Inferior parietal cortex (tissue), 1 donor: Measurements from ENCODE around the gene VKORC1.
"Not testable (repeated sequence)": the region's sequence is repeated elsewhere in the genome, so short reads cannot be mapped to it uniquely, and the experiment has no call there.

Source experiments
- DNase-seq: peaks from one replicate; pipeline ENCODE4 v3.0.0-alpha.2; 2016; ENCODE audit errors: extremely low spot score

VKORC1 gene

GRCh38 chr16:31107465-31107867, 12.9 kb upstream of the VKORC1 start:
- DNase-seq = no peak

DNA sequence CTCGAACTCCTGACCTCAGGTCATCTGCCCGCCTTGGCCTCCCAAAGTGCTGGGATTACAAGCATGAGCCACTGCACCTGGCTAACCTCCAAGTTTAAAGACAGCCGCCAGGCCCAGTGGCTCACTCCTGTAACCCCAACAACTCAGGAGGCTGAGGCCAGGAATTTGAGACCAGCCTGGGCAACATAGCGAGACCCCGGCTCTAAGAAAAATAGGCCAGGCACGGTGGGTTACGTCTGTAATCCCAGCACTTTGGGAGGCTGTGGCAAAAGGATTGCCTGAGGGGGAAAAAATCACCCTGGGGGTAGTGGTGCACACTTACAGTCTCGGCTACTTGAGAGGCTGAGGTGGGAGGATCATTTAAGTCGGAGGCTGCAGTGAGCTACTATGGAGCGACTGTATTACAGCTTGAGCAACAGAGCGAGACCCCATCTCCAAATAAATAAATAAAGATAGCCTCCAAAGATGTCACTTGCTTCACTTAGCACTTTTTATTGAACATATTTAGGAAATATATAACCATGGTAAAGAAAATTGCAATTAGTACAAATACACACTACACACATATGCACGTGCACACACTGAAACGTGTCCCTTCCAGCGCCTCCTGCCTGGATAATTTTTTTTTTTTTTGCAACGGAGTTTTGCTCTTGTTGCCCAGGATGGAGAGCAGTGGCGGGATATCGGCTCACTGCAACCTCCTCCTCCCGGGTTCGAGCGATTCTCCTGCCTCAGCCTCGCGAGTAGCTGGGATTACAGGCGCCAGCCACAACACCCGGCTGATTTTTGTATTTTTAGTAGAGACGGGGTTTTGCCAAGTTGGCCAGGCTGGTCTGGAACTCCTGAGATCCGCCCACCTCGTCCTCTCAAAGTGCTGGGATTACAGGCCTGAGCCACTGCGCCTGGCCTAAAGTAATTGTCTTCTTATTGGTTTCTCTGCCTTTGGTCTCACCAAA, 12.2 kb upstream of the VKORC1 start:
- no peak for DNase-seq

GRCh38 chr16:31105677-31106213, 11.1 kb upstream of the VKORC1 start:
- peak; percentile 71 for DNase-seq

DNA sequence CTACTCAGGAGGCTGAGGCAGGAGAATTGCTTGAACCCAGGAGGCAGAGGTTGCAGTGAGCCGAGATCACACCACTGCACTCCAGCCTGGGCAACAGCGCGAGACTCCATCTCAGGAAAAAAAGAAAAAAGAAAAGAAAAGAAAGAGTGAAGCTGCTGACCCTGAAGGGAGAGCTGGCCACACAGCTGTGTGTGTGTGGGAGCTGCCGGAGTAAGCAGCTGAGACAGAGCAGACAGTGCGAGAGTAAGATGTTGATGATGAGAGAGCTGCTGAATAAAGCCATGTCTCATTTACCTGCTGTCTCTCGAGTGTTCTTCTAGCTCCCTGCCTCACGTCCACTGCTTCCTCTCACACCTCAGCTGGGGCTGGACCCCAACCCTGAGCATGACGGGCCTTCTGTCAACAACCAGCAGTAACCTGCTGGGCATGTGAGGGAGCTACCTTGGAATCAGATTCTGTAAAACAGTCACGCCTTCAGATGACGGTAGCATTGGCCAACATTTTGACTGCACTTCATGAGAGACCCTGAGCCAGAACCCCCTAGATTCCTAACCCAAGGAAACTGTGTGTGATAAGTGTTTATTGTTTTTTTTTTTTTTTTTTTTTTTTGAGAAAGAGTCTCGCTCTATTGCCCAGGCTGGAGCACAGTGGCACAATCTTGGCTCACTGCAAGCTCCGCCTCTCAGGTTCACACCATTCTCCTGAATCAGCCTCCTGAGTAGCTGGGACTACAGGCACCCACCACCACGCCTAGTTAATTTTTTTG, 6.5 kb upstream of the VKORC1 start:
- DNase-seq = not testable (repeated sequence)

DNA sequence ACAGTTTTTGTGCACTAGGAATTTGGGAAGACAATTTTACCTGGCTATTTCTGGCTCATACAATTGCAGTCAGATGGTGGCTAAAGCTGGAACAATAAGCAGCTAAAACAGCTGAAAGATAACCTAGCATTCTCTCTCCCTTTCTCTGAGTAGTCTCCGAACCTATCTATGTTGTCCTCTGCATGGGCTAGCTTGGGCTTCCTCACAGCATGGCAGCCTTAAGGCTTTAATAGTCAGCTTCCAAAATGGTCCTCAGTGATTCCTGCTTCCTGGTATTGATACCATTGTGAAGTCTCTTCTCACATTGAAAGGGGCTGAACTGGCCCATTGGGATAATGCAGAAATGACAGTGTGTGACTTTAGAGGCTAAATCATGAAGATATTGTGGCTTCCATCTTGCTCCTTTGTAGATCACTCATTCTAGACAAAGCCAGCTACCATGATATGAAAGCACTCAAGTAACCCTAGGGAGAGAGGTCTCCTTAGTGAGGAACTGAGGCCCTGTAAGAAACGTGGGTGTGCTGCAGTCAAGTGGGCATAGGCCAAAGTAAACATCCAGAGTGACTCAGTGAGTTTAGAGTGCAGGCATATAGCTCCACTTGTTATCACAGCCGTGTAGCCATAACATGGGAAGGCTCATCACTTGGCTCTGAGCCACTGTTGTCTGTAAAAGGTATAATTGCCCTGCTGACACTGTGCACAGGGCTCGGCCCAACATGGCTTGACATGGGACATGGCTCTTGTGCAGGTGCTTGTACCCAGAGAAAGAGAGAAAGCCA, 5.5 kb upstream of the VKORC1 start:
- DNase-seq = no peak

- no peak for DNase-seq
Observed at GRCh38 chr16:31094088-31094423, 541 bp downstream of the VKORC1 start.

GRCh38 chr16:31093132-31093703, 1.4 kb downstream of the VKORC1 start:
- peak; percentile 32 for DNase-seq

DNA sequence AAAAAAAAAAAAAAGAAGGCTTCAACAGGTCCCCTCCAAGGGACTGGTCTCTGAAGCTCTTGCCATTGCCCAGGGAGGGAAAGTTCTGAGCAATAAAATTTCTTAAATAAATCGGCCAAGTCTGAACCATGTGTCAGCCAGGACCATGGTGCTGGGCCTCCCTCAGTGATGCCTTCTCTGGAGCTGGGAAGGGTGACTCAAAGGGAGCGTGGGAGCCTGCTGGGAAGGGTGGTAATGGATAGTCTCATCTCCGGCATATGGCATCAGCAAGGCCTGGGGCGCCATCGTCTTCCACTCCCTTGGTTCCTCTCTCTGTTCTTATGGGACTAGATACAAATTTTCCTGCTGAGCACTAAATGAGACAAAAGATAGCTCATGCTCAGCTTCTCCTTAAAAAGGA, 2.3 kb downstream of the VKORC1 start:
- DNase-seq = no peak

DNA sequence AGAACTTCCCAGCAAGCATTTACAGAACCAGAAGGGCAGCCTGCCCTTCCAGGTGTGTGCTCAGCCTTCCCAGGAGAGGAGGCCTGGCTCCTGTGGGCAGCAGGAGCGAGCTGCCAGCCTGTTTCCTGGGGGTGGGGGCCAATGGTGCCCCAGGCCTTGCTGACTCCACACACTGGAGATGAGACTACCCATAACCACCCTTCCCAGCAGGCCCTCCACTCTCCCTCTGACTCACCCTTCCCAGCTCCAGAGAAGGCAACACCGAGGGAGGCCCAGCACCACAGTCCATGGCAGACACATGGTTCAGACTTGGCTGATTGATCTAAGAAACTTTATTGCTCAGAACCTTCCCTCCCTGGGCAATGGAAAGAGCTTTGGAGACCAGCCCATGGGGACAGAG, 4.1 kb downstream of the VKORC1 start:
- DNase-seq = no peak

- DNase-seq = no peak
Observed at GRCh38 chr16:31089199-31089598, 5.4 kb downstream of the VKORC1 start.

- DNase-seq = no peak
Observed at GRCh38 chr16:31088459-31089183, 6.0 kb downstream of the VKORC1 start, which contains the start of gene PRSS53. Gene PRSS53, minus strand, starts transcription at chr16:31088943. Its CDS starts 134 bp downstream, at chr16:31088809.

DNA sequence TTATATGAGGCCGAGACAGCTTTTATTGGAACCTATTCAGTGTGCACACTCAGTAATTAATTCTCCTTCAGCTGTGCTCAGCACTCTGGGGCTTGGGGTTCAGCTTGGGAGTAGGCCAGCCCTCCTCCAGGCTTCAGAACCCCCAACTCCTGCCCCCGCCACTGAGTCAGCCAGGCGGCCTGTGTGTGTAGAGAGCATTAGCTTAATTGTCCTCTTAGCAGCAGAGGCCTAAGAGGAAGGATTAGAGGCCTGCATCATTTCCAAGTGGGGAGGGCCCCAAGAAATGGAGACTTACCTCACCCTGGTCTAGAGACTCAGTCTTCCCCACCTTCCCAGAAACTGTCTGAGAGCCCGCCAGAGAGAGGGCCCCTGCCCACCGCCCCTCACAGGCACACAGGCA, 6.6 kb downstream of the VKORC1 start:
- no peak for DNase-seq

DNA sequence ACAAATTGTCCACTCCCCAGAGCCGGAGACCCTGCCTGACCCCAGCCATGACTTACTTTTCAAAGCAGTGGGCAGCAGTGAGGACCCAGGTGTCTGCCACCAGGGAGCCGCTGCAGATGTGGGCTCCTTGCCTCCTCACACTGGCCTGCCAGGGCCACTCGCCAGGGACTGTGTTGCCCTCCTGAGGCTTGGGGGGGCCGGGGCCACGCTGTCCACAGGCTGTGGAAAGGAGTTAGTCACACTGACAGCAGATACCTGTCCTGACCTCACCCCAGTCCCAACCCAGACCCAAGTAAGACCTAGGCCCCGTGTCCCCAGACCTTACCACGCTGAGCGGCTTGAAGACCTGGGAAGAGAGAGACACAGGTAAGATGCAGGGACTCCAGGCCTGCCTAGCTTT, 7.1 kb downstream of the VKORC1 start:
- DNase-seq = no peak

- DNase-seq = no peak
Observed at GRCh38 chr16:31086629-31086906, 8.0 kb downstream of the VKORC1 start.

DNA sequence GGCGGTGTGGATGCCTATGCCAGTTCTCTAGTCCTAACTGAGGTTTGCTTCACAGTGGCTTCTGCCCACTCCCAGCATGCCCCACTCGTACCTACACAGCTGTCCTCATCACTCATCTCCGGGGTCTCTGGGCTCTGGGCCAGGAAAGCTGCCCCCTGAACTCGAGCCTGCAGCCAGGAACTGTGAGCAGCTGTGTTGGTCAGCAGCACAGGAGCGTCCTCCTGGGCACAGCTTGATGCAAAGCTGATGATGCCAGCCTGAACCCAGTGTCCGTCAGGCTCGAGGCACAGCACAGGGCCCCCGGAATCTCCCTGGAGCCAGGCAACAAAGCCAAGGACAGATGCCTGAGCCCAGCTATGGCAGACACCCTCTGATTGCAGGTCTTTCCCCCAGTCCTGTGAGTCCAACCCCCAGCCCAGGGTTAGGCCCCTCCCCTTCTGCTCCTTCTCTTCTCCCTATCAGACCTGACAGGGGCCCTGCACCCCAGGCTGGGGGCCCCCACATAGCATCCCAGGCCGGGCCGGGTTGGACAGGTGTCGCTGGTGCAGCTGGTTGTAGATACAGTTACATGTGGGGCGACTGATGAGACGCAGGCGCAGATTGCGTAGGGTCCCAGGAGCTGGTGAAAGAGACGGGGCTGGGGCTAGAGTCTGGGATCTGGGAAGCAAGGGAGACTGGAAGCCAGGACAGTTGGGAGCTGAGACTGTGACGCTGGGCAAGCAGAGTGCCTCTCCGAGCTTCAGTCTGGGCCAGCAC, 8.5 kb downstream of the VKORC1 start:
- no peak for DNase-seq

DNA sequence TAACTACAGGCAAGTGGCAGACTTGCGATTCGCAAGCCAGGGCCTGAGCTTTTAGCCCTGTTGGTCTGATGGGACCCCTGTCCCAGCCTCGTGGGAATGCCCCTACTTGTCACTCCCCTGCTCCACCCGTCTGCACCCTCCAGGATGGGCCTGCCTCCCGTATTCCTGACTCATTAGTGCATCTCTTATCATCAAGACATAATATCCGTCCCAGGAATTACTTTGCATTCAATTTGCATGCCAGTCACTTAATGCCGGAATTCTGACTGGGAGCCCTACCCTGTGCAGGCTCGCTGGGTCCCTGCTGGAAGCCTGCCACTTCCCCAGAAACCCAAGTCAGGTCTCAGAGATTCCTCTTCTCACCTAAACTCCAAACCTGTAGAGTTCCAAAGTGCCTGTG, 9.2 kb downstream of the VKORC1 start:
- DNase-seq = no peak

- no peak for DNase-seq
Observed at GRCh38 chr16:31084584-31085302, 9.9 kb downstream of the VKORC1 start.

GRCh38 chr16:31083981-31084380, 10.6 kb downstream of the VKORC1 start:
- DNase-seq = no peak

DNA sequence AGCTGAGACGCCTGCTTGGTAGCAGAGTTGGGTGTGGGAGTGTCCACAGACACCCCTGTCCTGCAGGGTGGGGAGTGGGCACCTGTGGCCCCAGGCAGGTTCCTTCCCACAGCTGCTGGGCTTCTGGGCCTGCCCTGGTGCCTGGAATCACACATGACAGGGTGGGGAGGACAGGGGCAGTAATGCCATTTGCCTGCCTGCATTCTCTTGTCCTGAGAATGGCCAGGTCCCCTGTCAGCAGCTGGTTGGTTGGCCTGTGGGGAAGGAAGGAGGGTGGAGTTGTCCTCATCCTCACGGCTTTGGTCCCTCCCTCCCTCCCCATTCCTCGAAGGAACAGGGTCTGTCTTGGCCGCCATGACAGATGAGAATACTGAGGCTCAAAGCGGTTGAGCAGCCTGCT, 11.0 kb downstream of the VKORC1 start:
- no peak for DNase-seq

- DNase-seq = no peak
Observed at GRCh38 chr16:31083081-31083480, 11.5 kb downstream of the VKORC1 start.
